HG02610 (cell line): Measurements from ENCODE around the gene TRIM54.
"Not testable (repeated sequence)": the region's sequence is repeated elsewhere in the genome, so short reads cannot be mapped to it uniquely, and the experiment has no call there.

ENCODE experiments used
- ATAC-seq: cut with Tn5 transposase; IDR thresholded peaks from one replicate; pipeline ENCODE4 v1.9.1; 2021; ENCODE audit warnings: mild to moderate bottlenecking, moderate library complexity; ENCODE audit not compliant: unreplicated experiment

TRIM54 gene

DNA sequence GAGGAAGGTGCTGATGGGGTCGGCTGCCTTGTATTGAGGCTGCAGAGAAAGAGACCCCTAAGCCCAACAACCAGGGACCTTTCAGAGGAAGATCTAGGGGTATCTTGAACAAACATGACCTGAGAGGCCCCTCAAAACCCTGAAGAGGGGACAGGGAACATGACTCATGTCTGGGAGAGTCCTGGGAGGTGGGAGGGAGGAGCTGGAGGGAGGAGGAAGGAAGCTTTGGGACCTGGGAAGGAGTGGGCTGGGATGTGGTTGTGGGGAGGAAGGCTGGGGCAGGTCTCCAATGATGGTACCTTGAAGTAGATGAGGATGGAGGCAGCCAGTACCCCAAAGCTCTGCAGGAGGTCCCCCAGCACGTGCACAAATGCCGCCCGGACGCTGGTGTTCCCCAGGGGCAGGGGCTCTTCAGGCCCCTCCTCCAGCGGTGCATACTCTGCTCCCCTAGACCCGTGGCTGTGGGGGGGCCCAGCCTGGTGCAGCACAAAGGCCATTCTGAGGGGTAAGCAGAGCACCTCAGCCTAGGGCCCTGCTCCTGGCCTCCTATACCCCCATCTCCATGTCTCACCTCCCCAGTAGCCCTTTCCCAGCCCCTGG lies 25.3 kb upstream of the TRIM54 start:
- ATAC-seq = no peak

DNA sequence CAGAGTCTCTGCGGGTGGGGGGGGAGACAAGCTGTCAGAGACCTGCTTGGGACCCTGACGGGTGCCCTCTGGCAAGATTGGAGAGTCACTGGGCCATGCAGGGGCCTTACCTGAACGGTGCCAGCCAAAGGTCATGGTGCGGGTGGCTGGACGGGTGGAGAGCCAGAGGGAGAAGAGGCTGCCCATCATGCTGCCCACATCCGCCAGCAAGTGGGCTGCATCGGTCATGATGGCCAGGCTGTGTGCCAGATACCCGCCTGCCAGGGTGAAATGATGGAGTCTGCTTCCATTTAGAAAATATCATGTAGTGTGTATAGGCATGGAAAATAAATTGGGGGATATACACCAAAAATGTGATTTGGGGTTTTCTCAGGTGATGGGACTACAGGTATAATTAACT lies 24.2 kb upstream of the TRIM54 start:
- ATAC-seq = no peak

GRCh38 chr2:27261241-27261925 lies 20.8 kb upstream of the TRIM54 start:
- no peak for ATAC-seq

DNA sequence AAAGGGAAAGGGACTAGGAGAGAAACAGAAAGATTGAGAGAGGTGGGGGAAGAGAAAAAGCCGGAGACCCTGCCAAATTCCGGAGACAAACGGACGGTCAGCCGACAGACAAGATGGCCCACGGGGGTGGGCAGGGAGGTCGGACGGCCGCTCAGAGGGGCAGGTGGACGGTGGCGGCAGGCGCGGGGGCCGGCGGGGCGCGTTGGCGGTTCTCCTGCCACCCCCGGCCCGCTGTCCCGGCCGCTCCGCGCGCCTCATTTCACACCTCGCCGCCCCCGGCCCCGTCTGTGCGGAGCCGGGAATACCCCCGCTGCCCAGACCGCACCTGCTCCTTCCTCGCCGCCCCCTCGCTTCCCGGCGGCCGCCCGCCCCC lies 20.3 kb upstream of the TRIM54 start:
- no peak for ATAC-seq

DNA sequence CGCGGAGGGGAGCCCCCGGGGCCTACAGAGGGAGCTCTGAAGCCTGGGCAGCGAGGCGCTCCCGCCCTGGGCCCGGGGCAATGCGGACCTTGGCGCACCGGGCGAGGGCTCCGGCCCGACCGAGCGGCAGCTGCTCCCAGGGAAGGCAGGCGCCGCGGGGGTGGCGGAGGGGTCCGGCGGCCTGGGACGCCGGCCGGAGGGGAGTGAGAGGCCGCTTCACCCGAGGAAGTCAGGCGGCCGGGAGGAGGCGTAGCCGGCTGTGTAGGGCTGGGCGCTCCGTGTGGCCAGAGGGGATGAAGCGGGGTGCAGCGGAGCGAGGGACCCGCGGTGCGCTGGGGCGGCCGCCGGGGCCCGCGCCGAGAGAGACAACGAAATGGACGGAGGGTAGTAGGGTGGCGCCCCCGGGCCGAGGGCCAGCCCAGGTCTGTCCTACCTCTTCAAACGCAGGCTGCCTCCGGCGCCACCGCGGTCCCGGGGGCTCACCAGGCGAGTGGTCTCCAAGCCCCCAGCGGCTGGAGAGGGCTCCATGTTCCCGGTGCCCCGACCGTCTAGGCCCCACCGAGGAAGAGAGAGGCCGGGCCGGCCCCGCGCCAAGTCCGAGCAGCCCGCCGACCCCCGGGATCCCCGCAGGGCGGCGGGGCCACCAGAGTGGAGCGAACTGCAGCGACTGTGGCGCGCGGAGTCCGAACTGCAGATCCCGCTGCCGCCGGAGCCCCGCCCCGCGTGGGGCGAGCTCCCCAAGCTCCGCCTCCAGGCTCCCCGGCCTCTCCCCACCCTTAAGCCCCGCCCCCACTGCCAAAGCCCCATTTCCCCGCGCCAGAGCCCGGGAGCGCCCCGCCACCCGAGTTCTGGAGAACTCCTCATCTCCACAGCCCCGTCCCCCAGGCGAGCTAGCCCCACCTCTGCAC lies 19.6 kb upstream of the TRIM54 start, which contains the start of gene SLC30A3:
Gene SLC30A3, minus strand, starts transcription at position 669 of the 908 bp plus-strand sequence. Its CDS starts 141 bp downstream, at position 528.
- ATAC-seq = no peak

GRCh38 chr2:27263287-27264252 lies 18.7 kb upstream of the TRIM54 start:
- no peak for ATAC-seq

DNA sequence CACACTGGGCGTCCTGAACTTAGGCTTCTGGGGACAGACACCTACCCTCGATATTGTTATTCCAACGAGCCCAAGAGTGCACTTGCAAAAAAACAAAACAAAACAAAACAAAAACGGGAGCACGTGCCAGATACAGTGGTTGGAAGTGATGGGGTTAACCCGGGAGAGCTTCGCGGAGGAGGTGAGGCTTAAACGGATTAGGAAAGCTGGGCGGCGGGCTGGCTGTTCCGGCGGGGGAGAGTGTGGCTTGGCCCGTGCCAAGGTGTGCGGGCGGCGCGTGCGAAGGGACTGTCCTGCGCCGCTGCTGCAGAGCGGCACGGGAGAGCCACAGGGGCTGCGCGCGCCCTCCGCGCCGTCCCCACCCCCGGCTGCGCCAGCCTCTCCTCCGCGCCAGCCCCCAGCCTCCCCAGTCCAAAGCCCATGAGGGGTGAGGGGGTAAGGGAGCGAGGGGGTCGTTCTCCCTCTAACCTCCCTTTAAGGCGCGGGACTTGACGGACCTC lies 17.9 kb upstream of the TRIM54 start:
- no peak for ATAC-seq

GRCh38 chr2:27264753-27265535 lies 17.3 kb upstream of the TRIM54 start:
- ATAC-seq = peak; percentile 42

DNA sequence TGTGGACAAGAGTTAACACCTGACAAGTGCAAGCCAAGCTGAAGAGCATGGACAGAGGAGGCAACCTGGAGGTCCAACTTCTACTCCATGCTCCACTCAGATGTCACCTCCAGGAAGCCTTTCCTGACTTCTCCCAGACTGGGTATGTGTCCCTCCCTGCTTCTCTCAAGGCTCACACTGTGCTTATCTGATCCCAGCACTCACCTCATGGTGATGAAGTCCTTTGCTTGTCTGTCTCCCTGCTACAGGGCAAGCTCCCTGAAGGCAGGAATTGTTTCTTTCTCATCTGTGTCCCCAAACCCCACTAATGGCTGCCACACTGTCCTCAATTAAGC lies 16.7 kb upstream of the TRIM54 start:
- ATAC-seq = no peak

DNA sequence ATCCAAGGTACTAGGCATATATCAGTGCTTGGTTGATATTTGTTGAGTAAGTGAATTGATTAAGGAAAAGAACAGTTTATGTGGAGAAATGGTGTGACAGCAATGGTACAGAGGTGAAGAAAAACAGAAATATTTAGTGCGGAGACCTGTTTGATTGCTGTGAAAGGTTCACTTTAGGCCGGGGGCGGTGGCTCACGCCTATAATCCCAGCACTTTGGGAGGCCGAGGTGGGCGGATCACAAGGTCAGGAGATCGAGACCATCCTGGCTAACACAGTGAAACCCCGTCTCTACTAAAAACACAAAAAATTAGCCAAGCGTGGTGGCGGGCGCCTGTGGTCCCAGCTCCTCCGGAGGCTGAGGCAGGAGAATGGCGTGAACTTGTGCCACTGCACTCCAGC lies 13.9 kb upstream of the TRIM54 start:
- ATAC-seq = not testable (repeated sequence)

DNA sequence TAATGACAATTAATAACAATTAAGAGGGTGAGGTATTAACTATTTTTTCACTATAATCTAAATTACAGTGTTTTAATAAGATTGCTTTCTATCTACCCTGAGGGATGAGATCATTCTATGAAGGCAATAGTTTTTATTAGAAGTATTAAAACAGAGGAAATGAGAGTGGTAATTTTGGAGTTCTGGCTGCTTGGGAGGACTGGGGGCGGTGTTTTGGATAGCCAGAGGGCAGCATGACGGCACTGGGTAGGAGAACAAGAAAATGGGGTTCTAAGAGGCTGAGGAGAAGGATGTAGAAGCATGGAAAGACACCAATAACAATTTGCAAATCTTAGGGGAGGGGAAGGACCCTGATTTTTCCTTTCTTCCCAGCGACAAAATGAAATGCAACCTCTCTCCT lies 12.1 kb upstream of the TRIM54 start:
- no peak for ATAC-seq

GRCh38 chr2:27270670-27271069 lies 11.6 kb upstream of the TRIM54 start:
- ATAC-seq = no peak

GRCh38 chr2:27271631-27272340 lies 10.4 kb upstream of the TRIM54 start:
- ATAC-seq = no peak

- ATAC-seq = not testable (repeated sequence)
These were observed 9.4 kb upstream of the TRIM54 start for GRCh38 chr2:27272537-27273522.

GRCh38 chr2:27275211-27276150 lies 6.7 kb upstream of the TRIM54 start, which contains the start of gene DNAJC5G:
TSS of gene DNAJC5G (plus strand) at chr2:27275433. CDS start at chr2:27276729, 1,296 bp downstream.
- no peak for ATAC-seq

DNA sequence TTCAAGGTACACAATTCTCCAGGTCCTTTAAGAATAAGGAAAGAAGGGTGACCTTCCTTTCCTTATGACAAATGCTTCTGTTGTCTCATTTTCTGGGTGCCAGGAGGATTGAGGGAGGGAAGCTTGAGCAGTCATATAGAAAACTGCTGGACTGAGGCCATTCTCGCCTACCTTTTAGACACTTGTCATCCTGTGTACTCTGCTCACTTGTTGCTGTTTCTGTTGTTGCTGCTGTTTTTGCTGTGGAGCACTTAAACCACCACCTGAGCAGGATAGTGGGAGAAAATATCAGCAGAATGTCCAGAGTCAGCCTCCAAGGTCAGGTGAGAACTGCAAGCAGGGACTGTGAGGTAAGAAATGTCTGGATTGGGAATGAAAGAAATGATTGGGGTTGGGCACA lies 4.2 kb upstream of the TRIM54 start:
- ATAC-seq = no peak

DNA sequence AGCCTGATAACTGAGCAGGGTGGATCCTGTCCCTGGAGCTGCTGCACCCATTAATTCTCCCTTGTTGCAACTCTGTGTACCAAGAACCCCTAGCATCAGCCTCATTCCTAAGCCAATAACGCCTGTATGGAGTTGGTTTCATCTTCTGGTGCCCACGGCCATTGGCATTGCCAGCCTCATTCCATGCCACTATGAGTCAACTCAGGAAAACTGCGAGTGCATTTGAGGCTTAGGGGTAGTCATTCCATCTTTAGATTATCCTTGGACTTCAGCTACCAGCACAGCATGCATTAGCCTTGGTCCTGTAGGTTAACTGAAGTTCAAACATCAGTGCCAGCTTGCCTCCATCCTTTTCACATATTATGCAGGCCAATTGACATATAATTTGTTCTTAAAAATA lies 1.4 kb upstream of the TRIM54 start:
- ATAC-seq = no peak
